PC-9 (cell line): Measurements from ENCODE around the gene MED13L. TPM values are rescaled to one million over a fixed set of nuclear protein-coding genes. Genes with fewer than 3 reads are reported as not detected.

ENCODE experiments used
- BruUV-seq: library from RNA; stranded (reverse); fragments of 400-500 nt; replicated peaks from 2 replicates; lab custom pipeline; 2021; lab: Mats Ljungman, UMichigan
- CTCF ChIA-PET: fragments of 300-600 bp; sonication (Branson Sonifier 250); formaldehyde crosslinking; loops from one replicate; lab custom pipeline; 2022; ENCODE audit warnings: antibody characterized with exemption; lab: Charles Lee
- POLR2A ChIA-PET: fragments of 300-600 bp; sonication (Branson Sonifier 250); formaldehyde crosslinking; loops from one replicate; lab custom pipeline; 2022; ENCODE audit warnings: antibody characterized with exemption; ENCODE audit not compliant: unreplicated experiment; lab: Charles Lee
- DNase-seq, 2 experiments: peaks; one replicate each; pipeline versions ENCODE4 v3.0.0 to v3.0.0-alpha.2; 2015 to 2022; ENCODE audit warnings: mixed read lengths in 1 of 2
- H2AFZ ChIP-seq: fragments of 200-600 bp; sonication (generic); 2 replicates; pipeline ENCODE4 v1.8.1; 2017; ENCODE audit warnings: antibody characterized with exemption
- H3F3A ChIP-seq: fragments of 200-600 bp; sonication (generic); 2 replicates; pipeline ENCODE4 v1.8.1; 2017; ENCODE audit warnings: antibody characterized with exemption, mild to moderate bottlenecking, low read depth; ENCODE audit not compliant: insufficient read depth
- H3K27ac ChIP-seq: fragments of 200-600 bp; sonication (generic); 2 replicates; pipeline ENCODE4 v1.6.1; 2016; ENCODE audit warnings: mixed run types
- H3K27me3 ChIP-seq: fragments of 200-600 bp; sonication (generic); 2 replicates; pipeline ENCODE4 v1.6.1; 2016; ENCODE audit warnings: low read depth, mixed run types; ENCODE audit not compliant: insufficient read depth
- H3K36me3 ChIP-seq: fragments of 200-600 bp; sonication (generic); 2 replicates; pipeline ENCODE4 v1.6.1; 2016; ENCODE audit warnings: low read depth, mixed run types
- H3K4me1 ChIP-seq: fragments of 200-600 bp; sonication (generic); replicated peaks from 2 replicates; pipeline ENCODE4 v1.6.1; 2016; ENCODE audit warnings: mixed run types; ENCODE audit not compliant: insufficient read depth
- H3K4me2 ChIP-seq: fragments of 200-600 bp; sonication (generic); 2 replicates; pipeline ENCODE4 v1.6.1; 2017; ENCODE audit warnings: mixed run types
- H3K4me3 ChIP-seq: fragments of 200-600 bp; sonication (generic); 2 replicates; pipeline ENCODE4 v1.6.1; 2016; ENCODE audit warnings: mixed run types
- H3K79me2 ChIP-seq: fragments of 200-600 bp; sonication (generic); 2 replicates; pipeline ENCODE4 v1.6.1; 2017; ENCODE audit warnings: low read depth, mixed run types
- H3K9me2 ChIP-seq: fragments of 200-600 bp; sonication (generic); 2 replicates; pipeline ENCODE4 v1.8.1; 2017; ENCODE audit warnings: mild to moderate bottlenecking; ENCODE audit not compliant: insufficient read depth
- H3K9me3 ChIP-seq: fragments of 200-600 bp; sonication (generic); 2 replicates; pipeline ENCODE4 v1.8.1; 2016; ENCODE audit warnings: low read depth; ENCODE audit not compliant: insufficient read depth
- H4K20me1 ChIP-seq: fragments of 200-600 bp; sonication (generic); 2 replicates; pipeline ENCODE4 v1.8.1; 2017; ENCODE audit not compliant: insufficient read depth
- CTCF ChIP-seq: fragments of 200-600 bp; sonication (generic); conservative IDR thresholded peaks from 2 replicates; pipeline ENCODE4 v1.6.1; 2017; ENCODE audit warnings: mixed run types, antibody characterized with exemption, mild to moderate bottlenecking, moderate library complexity
- EZH2 ChIP-seq: fragments of 200-600 bp; sonication (generic); IDR thresholded peaks from 2 replicates; pipeline ENCODE4 v1.8.0; 2017; ENCODE audit warnings: antibody characterized with exemption, low read depth
- intact Hi-C: fragments of 100-400 bp; cut with micrococcal nuclease; formaldehyde crosslinking; loops from one replicate; pipeline ENCODE4 v1.10.0; 2022; ENCODE audit not compliant: unreplicated experiment
- total RNA-seq: library from RNA; stranded (reverse); gene quantifications from 2 replicates; pipeline ENCODE4 v1.2.3, GENCODE V29; 2021

MED13L gene
- total RNA-seq, 1 experiment from 2014 or later = 89.5 TPM

GRCh38 chr12:116180448-116180847 is 97.0 kb downstream of the MED13L start:
- intact Hi-C loops = no loop called here

GRCh38 chr12:116179384-116179783 is 98.1 kb downstream of the MED13L start:
- no peaks in the 10 kb centered on the region for H3K9me2 ChIP-seq
- H3F3A ChIP-seq = peaks cover 7% of the 10 kb centered on the region; the same call in 1 of the 2 replicates
- DNase-seq = no peak
- H3K36me3 ChIP-seq = no peaks in the 10 kb centered on the region
- BruUV-seq = no TSS peak
- no peak overlapping the region for H2AFZ ChIP-seq
- H3K4me1 ChIP-seq = no peaks in the 10 kb centered on the region; the same call in 1 of the 2 replicates
- intact Hi-C loops = no loop called here
- no peak overlapping the region for H3K4me2 ChIP-seq
- H3K27me3 ChIP-seq = no peaks in the 10 kb centered on the region
- H4K20me1 ChIP-seq = peaks cover 74% of the 10 kb centered on the region
- peaks cover 98% of the 10 kb centered on the region for H3K79me2 ChIP-seq
- no peak overlapping the region for H3K27ac ChIP-seq
- TF ChIP-seq CTCF (no peak), EZH2 (no peak)
- ChIA-PET CTCF (no interaction called here), POLR2A (no interaction called here)
- H3K4me3 ChIP-seq = no peak overlapping the region
- H3K9me3 ChIP-seq = no peaks in the 10 kb centered on the region

More at GRCh38 chr12:116180448-116180847, 97.0 kb downstream of the MED13L start:
- Histone ChIP-seq H3K9me3 (no peaks in the 10 kb centered on the region), H3K27ac (no peak overlapping the region), H3F3A (peaks cover 7% of the 10 kb centered on the region; the same call in 1 of the 2 replicates), H4K20me1 (peaks cover 72% of the 10 kb centered on the region), H3K79me2 (peaks cover 98% of the 10 kb centered on the region), H3K36me3 (no peaks in the 10 kb centered on the region), H3K9me2 (no peaks in the 10 kb centered on the region), H3K4me3 (no peak overlapping the region), H3K4me1 (no peaks in the 10 kb centered on the region; the same call in 1 of the 2 replicates), H3K4me2 (no peak overlapping the region), H3K27me3 (no peaks in the 10 kb centered on the region), H2AFZ (no peak overlapping the region)
- ChIA-PET CTCF (no interaction called here), POLR2A (no interaction called here)
- BruUV-seq = no TSS peak
- no peak for DNase-seq
- TF ChIP-seq EZH2 = no peak
- no peak for TF ChIP-seq CTCF

GRCh38 chr12:116177017-116177416 is 100.5 kb downstream of the MED13L start:
- Histone ChIP-seq H3K9me3 (no peaks in the 10 kb centered on the region), H3K36me3 (no peaks in the 10 kb centered on the region), H3K4me2 (no peak overlapping the region), H2AFZ (no peak overlapping the region), H3K27ac (no peak overlapping the region), H3K4me3 (no peak overlapping the region), H4K20me1 (peaks cover 76% of the 10 kb centered on the region), H3K4me1 (peaks cover 9% of the 10 kb centered on the region; the same call in 1 of the 2 replicates), H3F3A (peaks cover 7% of the 10 kb centered on the region; the same call in 1 of the 2 replicates), H3K9me2 (no peaks in the 10 kb centered on the region), H3K79me2 (peaks cover 98% of the 10 kb centered on the region), H3K27me3 (no peaks in the 10 kb centered on the region)
- no peak for DNase-seq
- CTCF ChIA-PET = no interaction called here
- no TSS peak for BruUV-seq
- TF ChIP-seq EZH2 = no peak
- intact Hi-C loops = no loop called here
- POLR2A ChIA-PET = interaction anchor here (0.7 kb wide), 1 partner anchor 1670 kb away, joined by 4 read pairs; no protein-coding TSS in a partner anchor

- CTCF ChIA-PET = no interaction called here
- H3K4me1 ChIP-seq = peaks cover 12% of the 10 kb centered on the region; the same call in 1 of the 2 replicates
- H3K79me2 ChIP-seq = peaks cover 98% of the 10 kb centered on the region
- H3F3A ChIP-seq = peaks cover 6% of the 10 kb centered on the region; the same call in 1 of the 2 replicates
- TF ChIP-seq CTCF = no peak
- TF ChIP-seq EZH2 = no peak
- no peak overlapping the region for H3K27ac ChIP-seq
- H3K4me2 ChIP-seq = no peak overlapping the region
- H3K27me3 ChIP-seq = no peaks in the 10 kb centered on the region
- no peak overlapping the region for H3K4me3 ChIP-seq
- H4K20me1 ChIP-seq = peaks cover 65% of the 10 kb centered on the region
- no peaks in the 10 kb centered on the region for H3K9me3 ChIP-seq
- intact Hi-C loops = no loop called here
- no peaks in the 10 kb centered on the region for H3K9me2 ChIP-seq
- BruUV-seq = no TSS peak
- no peak overlapping the region for H2AFZ ChIP-seq
- POLR2A ChIA-PET = no interaction called here
- H3K36me3 ChIP-seq = no peaks in the 10 kb centered on the region
- DNase-seq = no peak
These were observed 102.6 kb downstream of the MED13L start for GRCh38 chr12:116174904-116175303.
